Stimulated activated CD8-positive, alpha-beta memory T cell treated with anti-CD3 and anti-CD28 coated beads, Interleukin-4, amount 100 ng/mL, for 4 hours (primary cell): ENCODE results near the gene SLC66A2.

Source experiments
- DNase-seq, 2 donors: peaks; one replicate each; pipeline ENCODE4 v3.0.0-alpha.2; 2020; ENCODE audit warnings: low read depth in 2 of 2, low spot score in 1 of 2

SLC66A2 gene

DNA sequence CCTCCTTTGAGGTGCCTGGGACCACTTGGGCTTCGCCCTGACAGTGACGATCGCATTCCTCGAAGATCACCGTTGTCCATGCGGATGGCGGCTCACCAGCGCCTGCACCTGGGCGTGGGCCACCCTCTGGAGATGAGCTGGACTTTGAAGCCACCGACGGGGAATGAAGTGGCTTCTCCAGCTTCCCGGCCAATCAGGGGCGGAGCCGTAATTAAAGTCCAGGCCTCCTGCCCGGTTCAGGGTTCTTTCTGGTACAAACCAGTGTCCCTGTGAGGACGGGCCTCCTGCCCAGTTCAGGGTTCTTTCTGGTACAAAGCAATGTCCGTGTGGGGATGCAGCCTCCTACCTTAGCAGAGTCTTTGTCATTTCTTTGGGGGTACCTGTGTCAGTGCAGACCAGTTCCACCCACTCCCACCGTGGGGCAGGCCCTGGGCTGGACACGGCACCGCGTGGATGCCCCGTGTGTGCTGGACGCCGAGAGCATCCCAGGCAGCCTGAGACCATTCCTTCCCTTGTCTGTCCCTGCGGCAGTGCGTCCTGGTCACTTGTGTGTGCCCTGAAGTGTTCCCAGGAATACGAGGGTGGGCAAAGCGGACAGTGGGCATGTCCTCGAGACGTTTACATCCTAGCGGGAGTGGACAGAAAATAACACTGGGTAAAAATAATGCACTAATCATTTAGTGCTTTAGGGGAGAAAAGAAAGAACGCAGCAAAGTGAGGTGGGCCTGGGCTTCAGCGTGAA is 98.7 kb downstream of the SLC66A2 start:
- DNase-seq: no peak
